GM18873 (cell line): Measurements from ENCODE around the gene CHRNA9.
"Not testable (repeated sequence)": the region's sequence is repeated elsewhere in the genome, so short reads cannot be mapped to it uniquely, and the experiment has no call there.

Source experiments
- ATAC-seq: cut with Tn5 transposase; IDR thresholded peaks from one replicate; pipeline ENCODE4 v1.9.1; 2021; ENCODE audit warnings: mild to moderate bottlenecking, moderate library complexity, moderate number of reproducible peaks; ENCODE audit not compliant: unreplicated experiment, low FRiP score

The CHRNA9 gene

DNA sequence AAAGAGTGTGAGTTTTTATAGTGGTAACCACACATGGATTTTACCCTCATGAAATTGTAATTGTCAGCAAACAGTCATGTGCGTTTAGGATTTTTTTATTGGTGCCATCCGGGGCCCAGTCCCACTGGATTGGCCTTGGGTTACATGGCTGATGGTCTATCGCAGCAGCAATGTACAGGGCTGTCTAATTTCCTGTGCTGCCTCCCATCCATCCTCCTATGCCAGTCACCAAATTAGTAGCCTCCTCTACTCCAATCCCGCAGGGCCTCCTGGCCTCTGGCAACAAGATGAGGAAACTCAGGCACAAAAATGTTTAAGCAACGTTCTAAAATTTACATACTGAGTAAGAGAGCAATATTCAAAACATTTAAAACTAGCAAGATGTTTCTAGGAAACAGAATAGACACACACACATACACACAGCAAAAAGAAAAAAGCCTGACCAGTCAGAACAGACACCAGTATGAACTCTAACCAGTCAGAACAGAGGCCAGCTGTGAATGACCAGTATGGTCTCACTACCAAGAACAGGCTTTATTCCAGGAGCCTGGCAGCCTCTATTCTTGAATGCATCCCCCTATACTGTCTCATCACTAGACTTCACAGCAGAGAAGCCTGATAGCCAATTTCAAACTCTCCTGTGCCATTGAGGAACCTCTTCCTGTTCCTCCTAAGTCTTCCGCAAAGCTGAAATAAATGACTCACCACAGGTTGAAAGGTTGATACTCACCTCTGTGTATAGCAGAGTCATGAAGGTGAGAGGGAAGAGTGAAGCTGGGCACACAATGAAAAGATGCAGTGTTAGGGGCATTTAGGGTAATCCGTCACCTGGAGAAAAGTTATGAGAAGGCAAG, 42.6 kb downstream of the CHRNA9 start:
- ATAC-seq, result no peak

GRCh38 chr4:40378619-40379018, 43.5 kb downstream of the CHRNA9 start:
- ATAC-seq, result no peak

DNA sequence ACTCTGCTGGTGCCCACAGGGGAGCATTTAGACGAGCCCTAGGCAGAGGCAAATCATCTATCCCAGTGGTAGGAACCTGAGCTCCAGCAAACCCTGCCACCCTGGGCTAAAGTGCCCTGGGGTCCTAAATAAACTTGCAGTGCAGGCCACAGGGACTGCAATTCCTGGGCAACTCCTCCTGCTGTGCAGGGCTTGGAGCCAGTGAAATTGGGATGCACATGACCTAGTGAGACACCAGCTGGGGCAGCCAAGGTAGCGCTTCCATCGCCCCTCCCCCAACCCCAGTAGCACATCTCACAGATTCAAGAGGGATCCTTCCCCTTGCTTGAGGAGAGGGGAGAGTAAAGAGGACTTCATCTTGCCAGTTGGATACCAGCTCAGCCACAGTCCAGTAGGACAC, 44.1 kb downstream of the CHRNA9 start:
- ATAC-seq, result no peak

DNA sequence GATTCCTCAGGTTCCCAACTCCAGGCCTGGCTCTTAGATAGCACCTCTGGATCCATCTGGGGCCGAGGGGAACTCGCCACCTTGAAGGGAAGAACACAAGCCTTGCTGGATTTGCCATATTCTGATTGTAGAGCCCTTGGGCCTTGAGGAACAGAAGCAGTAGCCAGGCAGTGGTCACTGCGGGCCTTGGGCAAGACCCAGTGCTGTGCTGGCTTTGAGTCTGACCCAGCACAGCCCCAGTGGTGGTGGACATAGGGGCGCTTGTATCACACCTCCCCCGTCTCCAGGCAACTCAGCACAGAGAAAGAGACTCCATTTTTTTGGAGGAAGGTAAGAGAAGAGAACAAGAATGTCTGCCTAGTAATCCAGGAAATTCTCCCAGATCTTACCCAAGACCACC, 45.5 kb downstream of the CHRNA9 start:
- ATAC-seq, result no peak

DNA sequence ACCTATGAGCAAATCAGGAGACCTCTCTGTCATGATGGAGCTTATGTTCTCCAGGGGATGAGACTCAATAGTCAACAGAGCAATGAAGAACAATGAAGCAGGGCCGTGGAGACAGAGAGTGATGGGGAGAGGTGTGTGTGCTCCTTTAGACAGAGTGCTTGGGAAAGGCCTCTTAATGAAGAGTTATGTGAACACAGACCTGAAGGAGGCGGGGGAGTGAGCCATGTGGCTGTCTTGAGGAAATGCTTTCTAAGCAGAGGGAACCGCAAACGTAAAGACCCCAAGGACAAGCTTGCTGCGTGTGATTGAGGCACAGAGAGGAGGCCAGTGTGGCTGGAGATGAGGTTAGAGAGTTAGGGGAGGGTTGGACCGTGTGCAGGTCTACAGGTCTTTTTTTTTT, 53.1 kb downstream of the CHRNA9 start:
- no peak for ATAC-seq

GRCh38 chr4:40389986-40390385, 54.9 kb downstream of the CHRNA9 start:
- ATAC-seq, result no peak

GRCh38 chr4:40392241-40392640, 57.1 kb downstream of the CHRNA9 start:
- ATAC-seq, result not testable (repeated sequence)

- no peak for ATAC-seq
These were observed 59.1 kb downstream of the CHRNA9 start for GRCh38 chr4:40394236-40394635.

GRCh38 chr4:40395166-40395900, 60.2 kb downstream of the CHRNA9 start:
- no peak for ATAC-seq

DNA sequence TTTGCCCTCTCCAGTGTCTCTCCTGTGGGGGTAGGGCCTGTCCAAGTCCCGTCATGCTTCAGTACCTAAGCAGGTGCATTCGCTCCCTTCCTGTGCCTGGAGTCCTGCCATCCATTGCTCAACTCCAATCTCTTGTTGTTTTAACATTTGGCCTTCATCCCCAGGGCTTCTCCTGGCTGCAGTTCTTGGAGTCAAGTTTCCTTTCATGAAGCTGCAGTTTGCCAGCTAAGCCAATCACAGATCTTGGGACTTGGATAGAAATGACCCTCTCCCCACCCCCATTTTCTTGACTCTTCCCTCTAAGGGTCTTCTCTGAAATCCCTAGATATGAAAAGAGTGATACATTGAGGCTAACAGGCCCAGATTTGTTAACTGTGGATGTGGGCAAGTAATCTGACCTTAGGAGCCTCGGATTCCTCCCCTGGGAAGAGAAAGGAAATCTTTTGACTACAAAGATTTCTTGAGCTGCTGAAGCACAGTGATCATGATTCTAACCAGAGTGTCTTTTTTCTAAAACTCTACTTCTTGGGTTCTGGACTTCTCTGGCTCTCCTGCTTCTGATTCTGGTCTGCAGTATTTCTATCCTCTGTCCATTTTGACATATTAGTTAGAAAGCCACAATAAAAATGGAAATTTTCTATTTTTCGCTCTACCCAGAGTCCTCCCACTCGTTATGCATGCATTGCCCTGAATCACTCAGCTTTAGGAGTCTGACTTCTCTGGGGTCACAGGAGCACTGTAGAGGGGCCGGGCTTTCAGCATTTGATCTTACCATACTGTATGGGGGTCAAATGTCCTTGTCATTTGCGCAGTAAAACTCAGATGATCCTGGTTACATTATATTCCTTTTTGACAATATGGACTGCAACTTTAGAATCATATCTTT, 61.0 kb downstream of the CHRNA9 start:
- ATAC-seq, result no peak

DNA sequence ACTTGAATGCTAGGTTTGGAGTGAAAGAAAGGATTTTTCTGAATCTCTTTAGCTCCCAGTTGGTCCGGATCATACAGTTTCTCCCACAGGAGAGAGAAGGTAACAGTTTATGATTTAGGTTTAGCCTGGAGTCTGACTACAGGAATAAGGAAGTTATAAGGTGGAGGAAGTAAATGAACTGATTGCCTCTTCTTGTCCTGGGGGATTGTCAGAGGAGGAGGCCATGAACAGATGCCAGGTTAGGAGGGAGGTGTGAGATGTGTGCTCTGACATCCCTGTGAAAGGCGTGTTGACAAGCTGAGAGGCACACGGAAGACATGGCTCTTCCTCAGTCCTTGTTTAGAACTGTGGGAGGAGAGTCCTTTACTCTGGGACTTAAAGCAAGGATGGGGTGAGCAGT, 64.4 kb downstream of the CHRNA9 start:
- no peak for ATAC-seq

DNA sequence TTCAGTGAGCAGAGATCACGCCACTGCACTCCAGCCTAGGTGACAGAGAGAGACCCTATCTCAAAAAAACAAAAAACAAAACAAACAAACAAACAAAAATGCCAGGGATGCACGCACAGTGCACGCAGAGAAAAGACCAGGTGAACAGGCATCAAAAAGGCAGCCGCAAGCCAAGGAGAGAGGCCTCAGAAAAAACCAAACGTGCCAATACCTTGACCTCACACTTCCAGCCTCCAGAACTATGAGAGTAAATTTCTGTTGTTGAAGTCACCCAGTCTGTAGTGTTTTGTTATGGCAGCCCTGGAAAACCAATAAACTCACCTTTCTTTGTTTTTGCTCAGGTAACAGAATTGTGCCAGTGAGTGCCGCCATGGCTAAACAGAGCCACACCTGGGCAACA, 66.0 kb downstream of the CHRNA9 start:
- no peak for ATAC-seq

DNA sequence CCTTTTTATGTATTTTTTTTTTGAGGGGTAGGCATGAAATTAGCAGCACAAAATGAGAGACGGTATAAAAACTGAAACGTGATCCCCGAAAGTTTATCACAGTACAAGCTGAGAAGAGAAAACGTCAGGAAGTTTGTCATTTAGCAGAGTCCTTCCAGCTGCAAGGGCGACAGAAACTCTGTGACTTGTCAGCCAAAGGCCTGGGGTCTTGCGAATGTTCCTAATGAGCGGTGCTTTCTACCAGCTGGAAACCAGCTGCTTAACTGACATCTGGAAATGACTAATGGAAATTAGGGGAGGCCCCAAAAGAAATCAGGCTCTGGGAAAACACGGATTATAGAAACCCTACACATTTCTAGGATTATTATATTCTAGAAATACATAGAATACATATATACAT, 66.5 kb downstream of the CHRNA9 start:
- ATAC-seq, result no peak

- ATAC-seq, result no peak
These were observed 67.4 kb downstream of the CHRNA9 start for GRCh38 chr4:40402556-40402955.

GRCh38 chr4:40403081-40403480, 67.9 kb downstream of the CHRNA9 start:
- ATAC-seq, result no peak
